B cell (primary cell): ENCODE results near the gene COBLL1. TPM values are rescaled to one million over a fixed set of nuclear protein-coding genes. Genes with fewer than 3 reads are reported as not detected.

Experiments
- ATAC-seq: fragments of 200-7000 bp; cut with Tn5 transposase; one replicate; pipeline ENCODE4 v1.10.0; 2021; ENCODE audit warnings: low read depth, mild to moderate bottlenecking, moderate number of reproducible peaks, moderate library complexity
- CTCF ChIA-PET: fragments of 350-600 bp; sonication (Branson Sonifier 250); formaldehyde crosslinking; loops from one replicate; lab custom pipeline; 2021; ENCODE audit warnings: antibody characterized with exemption, inconsistent platforms; lab: Charles Lee
- POLR2A ChIA-PET: fragments of 350-600 bp; sonication (Branson Sonifier 250); formaldehyde crosslinking; loops from one replicate; lab custom pipeline; 2021; ENCODE audit warnings: antibody characterized with exemption; lab: Charles Lee
- DNase-seq: peaks from one replicate; pipeline ENCODE4 v3.0.0; 2013
- H2AFZ ChIP-seq: 2 replicates; pipeline ENCODE4 v1.6.1; 2012; ENCODE audit warnings: mild to moderate bottlenecking, low read depth, low read length; ENCODE audit not compliant: insufficient read depth, poor library complexity, severe bottlenecking
- H3K27ac ChIP-seq, 2 donors: 1 replicate in 1 of 2; 2 replicates in 1 of 2; pipeline ENCODE4 v1.5.1; 2012 to 2013; ENCODE audit warnings: low read length in 2 of 2, mild to moderate bottlenecking in 2 of 2, moderate library complexity in 1 of 2
- H3K27me3 ChIP-seq, 4 experiments: fragments of 200-600 bp in 1 of 4; sonication (generic) in 1 of 4; replicated peaks in 1 of 4; 1 replicate in 2 of 4; 2 replicates in 2 of 4; pipeline versions ENCODE4 v1.6.1 to v1.7.0; 2013 to 2016; ENCODE audit warnings: low read length in 3 of 4, mild to moderate bottlenecking in 2 of 4, mixed read lengths in 1 of 4, moderate library complexity in 1 of 4; ENCODE audit not compliant: insufficient read depth in 4 of 4, control insufficient read depth in 3 of 4; ENCODE audit errors: control extremely low read depth in 1 of 4
- H3K36me3 ChIP-seq, 2 experiments: replicated peaks in 1 of 2; 1 replicate in 1 of 2; 2 replicates in 1 of 2; pipeline versions ENCODE4 v1.6.1 to v1.7.1; 2013; ENCODE audit warnings: low read length in 1 of 2; ENCODE audit not compliant: insufficient read depth in 2 of 2, control insufficient read depth in 1 of 2; ENCODE audit errors: control extremely low read depth in 1 of 2, extremely low read depth in 1 of 2
- H3K4me1 ChIP-seq, 2 donors: fragments of 200-600 bp in 1 of 2; sonication (generic) in 1 of 2; 1 replicate in 1 of 2; 2 replicates in 1 of 2; pipeline versions ENCODE4 v1.5.1 to v1.6.1; 2013 to 2017; ENCODE audit warnings: low read length in 2 of 2; ENCODE audit not compliant: control insufficient read depth in 2 of 2, insufficient read depth in 2 of 2
- H3K4me2 ChIP-seq: replicated peaks from 2 replicates; pipeline ENCODE3; 2012; ENCODE audit warnings: mild to moderate bottlenecking, low read depth, low read length; ENCODE audit not compliant: poor library complexity, severe bottlenecking
- H3K4me3 ChIP-seq, 5 experiments: fragments of 200-600 bp in 1 of 5; sonication (generic) in 1 of 5; 1 replicate in 3 of 5; 2 replicates in 2 of 5; pipeline versions ENCODE4 v1.5.1 to v1.7.0; 2011 to 2016; ENCODE audit warnings: low read length in 4 of 5, mild to moderate bottlenecking in 4 of 5, low read depth in 2 of 5, control low read depth in 1 of 5, moderate library complexity in 1 of 5; ENCODE audit not compliant: insufficient read depth in 1 of 5; ENCODE audit errors: control extremely low read depth in 1 of 5, extremely low read depth in 1 of 5
- H3K79me2 ChIP-seq: fragments of 200-600 bp; sonication (generic); one replicate; pipeline ENCODE4 v1.6.0; 2016; ENCODE audit warnings: low read length; ENCODE audit not compliant: control insufficient read depth, insufficient read depth
- H3K9ac ChIP-seq: fragments of 200-600 bp; sonication (generic); 2 replicates; pipeline ENCODE4 v1.6.1; 2017; ENCODE audit warnings: mild to moderate bottlenecking, low read length, moderate library complexity
- H3K9me3 ChIP-seq, 3 donors: one replicate each; pipeline versions ENCODE4 v1.6.1 to v1.7.1; 2013; ENCODE audit warnings: low read length in 2 of 3; ENCODE audit not compliant: control insufficient read depth in 2 of 3, insufficient read depth in 1 of 3; ENCODE audit errors: control extremely low read depth in 1 of 3
- H4K20me1 ChIP-seq: 2 replicates; pipeline ENCODE4 v1.6.0; 2012; ENCODE audit warnings: mild to moderate bottlenecking, low read length; ENCODE audit not compliant: insufficient read depth, control insufficient read depth, poor library complexity, severe bottlenecking
- H3K27ac Mint-ChIP-seq: one replicate; pipeline ENCODE4 v1.8.0; 2021; ENCODE audit warnings: mixed read lengths
- H3K27me3 Mint-ChIP-seq: one replicate; pipeline ENCODE4 v1.8.0; 2021; ENCODE audit warnings: mixed read lengths
- H3K4me1 Mint-ChIP-seq: one replicate; pipeline ENCODE4 v1.8.0; 2021; ENCODE audit warnings: mixed read lengths
- H3K4me3 Mint-ChIP-seq: one replicate; pipeline ENCODE4 v1.8.0; 2021; ENCODE audit warnings: mixed read lengths
- H3K9me3 Mint-ChIP-seq: one replicate; pipeline ENCODE4 v1.8.0; 2022; ENCODE audit warnings: mixed read lengths; ENCODE audit not compliant: insufficient read depth
- EZH2 ChIP-seq: IDR thresholded peaks from 2 replicates; pipeline ENCODE4 v1.6.1; 2012; ENCODE audit warnings: borderline replicate concordance, low read depth, mild to moderate bottlenecking, moderate library complexity, low read length; ENCODE audit not compliant: insufficient read depth, poor library complexity, severe bottlenecking
- WGBS: methylation state at CpG from one replicate; pipeline ENCODE4 v1.1.5; 2013; ENCODE audit warnings: missing lambda C conversion rate; ENCODE audit not compliant: insufficient coverage; 5-methylcytosine and 5-hydroxymethylcytosine counted together
- intact Hi-C: fragments of 100-400 bp; cut with micrococcal nuclease; formaldehyde crosslinking; loops from one replicate; pipeline ENCODE4 v1.10.0; 2022
- polyA plus RNA-seq: library from polyadenylated mRNA; depleted of rRNA; stranded (reverse); fragments of >200 nt; gene quantifications from 2 replicates; pipeline ENCODE4 v1.2.3, GENCODE V29; 2012
- total RNA-seq, 2 donors: library from RNA; stranded (reverse); fragments of 120-200 nt in 1 of 2; gene quantifications; 1 replicate in 1 of 2; 2 replicates in 1 of 2; pipeline versions ENCODE4 v1.2.3 to v1.2.4, GENCODE V29; 2013 to 2022
- TF ChIP-seq, protein P1 (sequence below): fragments of 200-600 bp; IDR thresholded peaks from one replicate; pipeline ENCODE4 v1.8.0; 2022; ENCODE audit warnings: antibody characterized with exemption, mild to moderate bottlenecking

COBLL1 gene
- total and polyA plus RNA-seq, 2 donors (not counting 1 experiment from before 2014, with no cell fraction given) = 45.1 to 234 TPM

DNA sequence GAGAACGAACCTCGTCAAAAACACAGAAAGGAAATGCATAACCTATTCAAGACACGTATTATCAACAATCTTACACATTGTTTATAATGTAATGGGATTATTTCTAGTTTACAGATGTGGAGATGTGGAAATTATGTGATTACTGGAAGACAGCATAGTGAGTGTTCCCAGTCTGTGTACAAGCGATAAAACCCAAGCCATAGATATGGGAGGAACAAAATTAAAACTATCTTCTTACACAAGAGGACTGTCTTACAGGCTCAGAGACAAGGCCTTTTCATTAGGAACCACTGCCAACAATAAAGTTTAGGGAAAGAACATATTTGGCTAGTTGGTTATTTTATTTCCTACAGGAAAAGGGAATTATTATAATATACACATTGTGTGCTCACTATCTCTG lies 20.3 kb downstream of the COBLL1 start:
- H3K4me1 Mint-ChIP-seq = peaks cover 13% of the 10 kb centered on the region
- Histone ChIP-seq H2AFZ (no peak overlapping the region), H4K20me1 (peaks cover 15% of the 10 kb centered on the region), H3K27me3 (no peaks in the 10 kb centered on the region), H3K79me2 (peaks cover 71% of the 10 kb centered on the region), H3K4me1 (peaks cover 7 to 8% of the 10 kb centered on the region in 2 donors), H3K9me3 (no peaks in the 10 kb centered on the region), H3K36me3 (no peaks in the 10 kb centered on the region), H3K9ac (no peak overlapping the region), H3K4me3 (no peak overlapping the region), H3K27ac (no peak overlapping the region), H3K4me2 (no peak overlapping the region)
- no peak for TF ChIP-seq EZH2
- TF ChIP-seq, protein P1, sequence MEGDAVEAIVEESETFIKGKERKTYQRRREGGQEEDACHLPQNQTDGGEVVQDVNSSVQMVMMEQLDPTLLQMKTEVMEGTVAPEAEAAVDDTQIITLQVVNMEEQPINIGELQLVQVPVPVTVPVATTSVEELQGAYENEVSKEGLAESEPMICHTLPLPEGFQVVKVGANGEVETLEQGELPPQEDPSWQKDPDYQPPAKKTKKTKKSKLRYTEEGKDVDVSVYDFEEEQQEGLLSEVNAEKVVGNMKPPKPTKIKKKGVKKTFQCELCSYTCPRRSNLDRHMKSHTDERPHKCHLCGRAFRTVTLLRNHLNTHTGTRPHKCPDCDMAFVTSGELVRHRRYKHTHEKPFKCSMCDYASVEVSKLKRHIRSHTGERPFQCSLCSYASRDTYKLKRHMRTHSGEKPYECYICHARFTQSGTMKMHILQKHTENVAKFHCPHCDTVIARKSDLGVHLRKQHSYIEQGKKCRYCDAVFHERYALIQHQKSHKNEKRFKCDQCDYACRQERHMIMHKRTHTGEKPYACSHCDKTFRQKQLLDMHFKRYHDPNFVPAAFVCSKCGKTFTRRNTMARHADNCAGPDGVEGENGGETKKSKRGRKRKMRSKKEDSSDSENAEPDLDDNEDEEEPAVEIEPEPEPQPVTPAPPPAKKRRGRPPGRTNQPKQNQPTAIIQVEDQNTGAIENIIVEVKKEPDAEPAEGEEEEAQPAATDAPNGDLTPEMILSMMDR = no peak
- ChIA-PET POLR2A (no interaction called here), CTCF (no interaction called here)
- ATAC-seq (no peak), DNase-seq (no peak)
- WGBS = no CpG with 5 or more reads among the region's 4 CpGs
- no peaks in the 10 kb centered on the region for H3K9me3 Mint-ChIP-seq
- no peak overlapping the region for H3K4me3 Mint-ChIP-seq
- intact Hi-C loops = no loop called here
- H3K27me3 Mint-ChIP-seq = no peaks in the 10 kb centered on the region
- H3K27ac Mint-ChIP-seq = no peak overlapping the region

- no CpG with 5 or more reads among the region's 14 CpGs for WGBS
- Histone ChIP-seq H4K20me1 (peaks cover 8% of the 10 kb centered on the region), H3K4me1 (peaks cover 11 to 17% of the 10 kb centered on the region in 2 donors), H2AFZ (no peak overlapping the region), H3K27me3 (no peaks in the 10 kb centered on the region), H3K4me2 (no peak overlapping the region), H3K9ac (no peak overlapping the region), H3K36me3 (no peaks in the 10 kb centered on the region), H3K9me3 (no peaks in the 10 kb centered on the region), H3K4me3 (no peak overlapping the region), H3K79me2 (peaks cover 70% of the 10 kb centered on the region), H3K27ac (no peak overlapping the region)
- no peak overlapping the region for H3K4me3 Mint-ChIP-seq
- no peaks in the 10 kb centered on the region for H3K27me3 Mint-ChIP-seq
- H3K27ac Mint-ChIP-seq = no peak overlapping the region
- DNase-seq (no peak), ATAC-seq (no peak)
- POLR2A ChIA-PET = no interaction called here
- H3K9me3 Mint-ChIP-seq = no peaks in the 10 kb centered on the region
- TF ChIP-seq, protein P1 = no peak
- CTCF ChIA-PET = no interaction called here
- H3K4me1 Mint-ChIP-seq = peaks cover 17% of the 10 kb centered on the region
- intact Hi-C loops = no loop called here
These were observed 23.2 kb downstream of the COBLL1 start for GRCh38 chr2:164818149-164819136.
